WTC11 (cell line): ENCODE results near the gene SLC35F1. TPM values are rescaled to one million over a fixed set of nuclear protein-coding genes. Genes with fewer than 3 reads are reported as not detected.

Experiments used
- ATAC-seq: fragments of 200-7000 bp; cut with Tn5 transposase; 2 replicates; pipeline ENCODE4 v1.10.0; 2021; ENCODE audit warnings: mild to moderate bottlenecking, moderate library complexity
- CTCF ChIA-PET: fragments of 300-600 bp; sonication (Branson Sonifier 250); formaldehyde crosslinking; loops from one replicate; lab custom pipeline; 2021; ENCODE audit warnings: antibody characterized with exemption; lab: Charles Lee
- POLR2A ChIA-PET: fragments of 350-600 bp; sonication (Branson Sonifier 250); formaldehyde crosslinking; loops from one replicate; lab custom pipeline; 2021; ENCODE audit warnings: antibody characterized with exemption; lab: Charles Lee
- DNase-seq: peaks from one replicate; pipeline ENCODE4 v3.0.0; 2021; ENCODE audit warnings: low spot score
- H3K27ac Mint-ChIP-seq: 2 replicates; pipeline ENCODE4 v1.8.0; 2021; ENCODE audit warnings: mixed read lengths
- H3K27me3 Mint-ChIP-seq: 2 replicates; pipeline ENCODE4 v1.8.0; 2021; ENCODE audit warnings: low read depth, mild to moderate bottlenecking, moderate library complexity, mixed read lengths
- H3K36me3 Mint-ChIP-seq: 2 replicates; pipeline ENCODE4 v1.8.0; 2021; ENCODE audit warnings: mixed read lengths
- H3K4me1 Mint-ChIP-seq: 2 replicates; pipeline ENCODE4 v1.8.0; 2022; ENCODE audit warnings: mixed read lengths
- H3K4me3 Mint-ChIP-seq: 2 replicates; pipeline ENCODE4 v1.8.0; 2021; ENCODE audit warnings: mild to moderate bottlenecking, moderate library complexity, mixed read lengths
- H3K9me3 Mint-ChIP-seq: 2 replicates; pipeline ENCODE4 v1.8.0; 2021; ENCODE audit warnings: mixed read lengths
- FOXK1 ChIP-seq: sonication (generic); formaldehyde crosslinking; IDR thresholded peaks from 2 replicates; pipeline ENCODE4 v1.8.0; 2022; ENCODE audit warnings: mild to moderate bottlenecking, moderate library complexity, missing genetic modification reagents
- GABPB1 ChIP-seq: sonication (generic); formaldehyde crosslinking; IDR thresholded peaks from 2 replicates; pipeline ENCODE4 v1.8.1; 2023; ENCODE audit warnings: mild to moderate bottlenecking, missing genetic modification reagents
- PRRX2 ChIP-seq: fragments of 250-450 bp; sonication (Bioruptor Pico); IDR thresholded peaks from 2 replicates; pipeline ENCODE4 v1.8.0; 2021; ENCODE audit warnings: mild to moderate bottlenecking
- STAT6 ChIP-seq: sonication (generic); formaldehyde crosslinking; conservative IDR thresholded peaks from 2 replicates; pipeline ENCODE4 v1.8.1; 2023; ENCODE audit warnings: mild to moderate bottlenecking, low read depth, missing genetic modification reagents, moderate library complexity
- TEAD1 ChIP-seq: sonication (generic); formaldehyde crosslinking; IDR thresholded peaks from 2 replicates; pipeline ENCODE4 v1.8.0; 2022; ENCODE audit warnings: mild to moderate bottlenecking, missing genetic modification reagents
- ZBTB21 ChIP-seq: sonication (generic); formaldehyde crosslinking; IDR thresholded peaks from 2 replicates; pipeline ENCODE4 v1.8.1; 2023; ENCODE audit warnings: mild to moderate bottlenecking, missing genetic modification reagents, borderline replicate concordance
- ZNF219 ChIP-seq: sonication (generic); formaldehyde crosslinking; IDR thresholded peaks from 2 replicates; pipeline ENCODE4 v1.8.0; 2023; ENCODE audit warnings: missing genetic modification reagents, mild to moderate bottlenecking, borderline replicate concordance
- total RNA-seq: library from RNA; stranded (reverse); gene quantifications from 3 replicates; pipeline ENCODE4 v1.2.3, GENCODE V29; 2021
- TF ChIP-seq, protein P1 (sequence below): sonication (generic); formaldehyde crosslinking; IDR thresholded peaks from 2 replicates; pipeline ENCODE4 v1.8.1; 2023; ENCODE audit warnings: mild to moderate bottlenecking, missing genetic modification reagents
- TF ChIP-seq, protein P2 (sequence below): sonication (generic); formaldehyde crosslinking; IDR thresholded peaks from 2 replicates; pipeline ENCODE4 v1.8.1; 2022; ENCODE audit warnings: low read depth, mild to moderate bottlenecking, moderate library complexity, missing genetic modification reagents, borderline replicate concordance
- TF ChIP-seq, protein P3 (sequence below): sonication (generic); formaldehyde crosslinking; IDR thresholded peaks from 2 replicates; pipeline ENCODE4 v1.8.0; 2022; ENCODE audit warnings: mild to moderate bottlenecking, missing genetic modification reagents
- TF ChIP-seq, protein P4 (sequence below): fragments of 250-450 bp; sonication (Bioruptor Pico); IDR thresholded peaks from 2 replicates; pipeline ENCODE4 v1.9.0; 2021; ENCODE audit warnings: mild to moderate bottlenecking
- TF ChIP-seq, protein P5 (sequence below): sonication (generic); formaldehyde crosslinking; IDR thresholded peaks from 2 replicates; pipeline ENCODE4 v1.8.0; 2022; ENCODE audit warnings: mild to moderate bottlenecking, missing genetic modification reagents
- TF ChIP-seq, protein P6 (sequence below): sonication (generic); formaldehyde crosslinking; IDR thresholded peaks from 2 replicates; pipeline ENCODE4 v1.8.0; 2022; ENCODE audit warnings: missing genetic modification reagents

SLC35F1 gene
- total RNA-seq, 1 experiment from 2014 or later: 11.0 TPM

GRCh38 chr6:117870486-117871242 lies 36.4 kb upstream of the SLC35F1 start:
- Mint-ChIP-seq H3K4me3 (no peak overlapping the region), H3K4me1 (no peaks in the 10 kb centered on the region), H3K9me3 (peaks cover 31% of the 10 kb centered on the region), H3K36me3 (peaks cover 19% of the 10 kb centered on the region), H3K27me3 (no peaks in the 10 kb centered on the region; the same call in 1 of the 2 replicates), H3K27ac (no peak overlapping the region)
- ChIA-PET POLR2A (no interaction called here), CTCF (no interaction called here)
- TF ChIP-seq TEAD1 (CRISPR knock-in tag) (no peak), STAT6 (CRISPR knock-in tag) (no peak), PRRX2 (no peak)
- TF ChIP-seq, protein P1, sequence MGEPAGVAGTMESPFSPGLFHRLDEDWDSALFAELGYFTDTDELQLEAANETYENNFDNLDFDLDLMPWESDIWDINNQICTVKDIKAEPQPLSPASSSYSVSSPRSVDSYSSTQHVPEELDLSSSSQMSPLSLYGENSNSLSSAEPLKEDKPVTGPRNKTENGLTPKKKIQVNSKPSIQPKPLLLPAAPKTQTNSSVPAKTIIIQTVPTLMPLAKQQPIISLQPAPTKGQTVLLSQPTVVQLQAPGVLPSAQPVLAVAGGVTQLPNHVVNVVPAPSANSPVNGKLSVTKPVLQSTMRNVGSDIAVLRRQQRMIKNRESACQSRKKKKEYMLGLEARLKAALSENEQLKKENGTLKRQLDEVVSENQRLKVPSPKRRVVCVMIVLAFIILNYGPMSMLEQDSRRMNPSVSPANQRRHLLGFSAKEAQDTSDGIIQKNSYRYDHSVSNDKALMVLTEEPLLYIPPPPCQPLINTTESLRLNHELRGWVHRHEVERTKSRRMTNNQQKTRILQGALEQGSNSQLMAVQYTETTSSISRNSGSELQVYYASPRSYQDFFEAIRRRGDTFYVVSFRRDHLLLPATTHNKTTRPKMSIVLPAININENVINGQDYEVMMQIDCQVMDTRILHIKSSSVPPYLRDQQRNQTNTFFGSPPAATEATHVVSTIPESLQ (CRISPR knock-in tag): no peak
- TF ChIP-seq, protein P2, sequence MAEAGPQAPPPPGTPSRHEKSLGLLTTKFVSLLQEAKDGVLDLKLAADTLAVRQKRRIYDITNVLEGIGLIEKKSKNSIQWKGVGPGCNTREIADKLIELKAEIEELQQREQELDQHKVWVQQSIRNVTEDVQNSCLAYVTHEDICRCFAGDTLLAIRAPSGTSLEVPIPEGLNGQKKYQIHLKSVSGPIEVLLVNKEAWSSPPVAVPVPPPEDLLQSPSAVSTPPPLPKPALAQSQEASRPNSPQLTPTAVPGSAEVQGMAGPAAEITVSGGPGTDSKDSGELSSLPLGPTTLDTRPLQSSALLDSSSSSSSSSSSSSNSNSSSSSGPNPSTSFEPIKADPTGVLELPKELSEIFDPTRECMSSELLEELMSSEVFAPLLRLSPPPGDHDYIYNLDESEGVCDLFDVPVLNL (CRISPR knock-in tag): no peak
- ATAC-seq (no peak), DNase-seq (no peak)

DNA sequence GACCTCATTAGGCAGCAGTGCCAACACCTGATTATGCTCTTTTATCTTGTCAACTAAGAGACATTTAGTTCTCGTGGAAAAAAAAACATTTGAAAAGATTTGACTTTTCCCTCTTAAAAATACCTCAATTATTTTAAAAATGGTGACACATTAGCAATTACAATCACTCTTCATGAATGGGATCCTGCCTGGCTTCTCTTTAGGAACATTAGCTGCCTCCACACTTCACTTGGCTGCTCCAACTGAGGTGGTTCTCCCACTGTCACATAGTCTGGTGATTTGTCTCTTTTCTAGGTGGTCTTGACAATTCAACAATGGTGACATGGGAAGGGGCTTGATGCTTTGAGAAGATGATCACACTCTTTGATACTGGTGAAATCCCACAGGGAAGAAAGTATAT lies 26.2 kb upstream of the SLC35F1 start:
- Mint-ChIP-seq H3K27me3 (no peaks in the 10 kb centered on the region), H3K36me3 (no peaks in the 10 kb centered on the region), H3K4me3 (no peak overlapping the region), H3K4me1 (peaks cover 24% of the 10 kb centered on the region), H3K27ac (no peak overlapping the region), H3K9me3 (no peaks in the 10 kb centered on the region)
- TF ChIP-seq FOXK1 (CRISPR knock-in tag): no peak
- TF ChIP-seq ZBTB21 (CRISPR knock-in tag): no peak
- no peak for TF ChIP-seq STAT6 (CRISPR knock-in tag)
- TF ChIP-seq, protein P3, sequence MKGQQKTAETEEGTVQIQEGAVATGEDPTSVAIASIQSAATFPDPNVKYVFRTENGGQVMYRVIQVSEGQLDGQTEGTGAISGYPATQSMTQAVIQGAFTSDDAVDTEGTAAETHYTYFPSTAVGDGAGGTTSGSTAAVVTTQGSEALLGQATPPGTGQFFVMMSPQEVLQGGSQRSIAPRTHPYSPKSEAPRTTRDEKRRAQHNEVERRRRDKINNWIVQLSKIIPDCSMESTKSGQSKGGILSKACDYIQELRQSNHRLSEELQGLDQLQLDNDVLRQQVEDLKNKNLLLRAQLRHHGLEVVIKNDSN (CRISPR knock-in tag): no peak
- POLR2A ChIA-PET: no interaction called here
- CTCF ChIA-PET: no interaction called here
- DNase-seq: no peak
- no peak for ATAC-seq

DNA sequence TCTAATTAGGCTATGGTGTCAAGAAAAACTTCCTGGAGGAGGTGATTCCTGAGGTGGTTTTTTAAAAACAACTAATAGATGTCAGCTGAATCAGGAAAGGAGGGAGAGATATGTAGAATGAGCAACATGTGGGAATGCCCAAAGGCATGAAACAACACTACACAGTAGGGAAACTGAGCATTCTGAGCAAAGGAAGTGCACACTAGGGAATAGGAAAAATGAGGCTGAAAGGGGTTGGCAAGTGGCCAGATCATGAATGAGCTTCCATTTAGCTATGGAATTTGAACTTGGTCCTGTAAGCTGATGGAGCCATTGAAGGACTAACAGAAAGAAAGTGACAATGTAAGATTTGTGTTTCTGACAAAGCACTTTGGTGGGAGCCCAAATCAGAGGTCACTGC lies 16.9 kb upstream of the SLC35F1 start:
- POLR2A ChIA-PET: interaction anchor here (0.7 kb wide), 1 partner anchor 49 kb away, joined by 4 read pairs; no protein-coding TSS in a partner anchor
- Mint-ChIP-seq H3K36me3 (no peaks in the 10 kb centered on the region), H3K27me3 (no peaks in the 10 kb centered on the region), H3K4me1 (peaks cover 9% of the 10 kb centered on the region), H3K9me3 (no peaks in the 10 kb centered on the region), H3K27ac (no peak overlapping the region), H3K4me3 (no peak overlapping the region)
- DNase-seq (no peak), ATAC-seq (no peak)
- CTCF ChIA-PET: interaction anchor here (1.0 kb wide), 1 partner anchor 10 kb away, joined by 3 read pairs; no protein-coding TSS in a partner anchor
- TF ChIP-seq, protein P4, sequence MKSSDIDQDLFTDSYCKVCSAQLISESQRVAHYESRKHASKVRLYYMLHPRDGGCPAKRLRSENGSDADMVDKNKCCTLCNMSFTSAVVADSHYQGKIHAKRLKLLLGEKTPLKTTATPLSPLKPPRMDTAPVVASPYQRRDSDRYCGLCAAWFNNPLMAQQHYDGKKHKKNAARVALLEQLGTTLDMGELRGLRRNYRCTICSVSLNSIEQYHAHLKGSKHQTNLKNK (CRISPR knock-in tag): no peak
- TF ChIP-seq, protein P5, sequence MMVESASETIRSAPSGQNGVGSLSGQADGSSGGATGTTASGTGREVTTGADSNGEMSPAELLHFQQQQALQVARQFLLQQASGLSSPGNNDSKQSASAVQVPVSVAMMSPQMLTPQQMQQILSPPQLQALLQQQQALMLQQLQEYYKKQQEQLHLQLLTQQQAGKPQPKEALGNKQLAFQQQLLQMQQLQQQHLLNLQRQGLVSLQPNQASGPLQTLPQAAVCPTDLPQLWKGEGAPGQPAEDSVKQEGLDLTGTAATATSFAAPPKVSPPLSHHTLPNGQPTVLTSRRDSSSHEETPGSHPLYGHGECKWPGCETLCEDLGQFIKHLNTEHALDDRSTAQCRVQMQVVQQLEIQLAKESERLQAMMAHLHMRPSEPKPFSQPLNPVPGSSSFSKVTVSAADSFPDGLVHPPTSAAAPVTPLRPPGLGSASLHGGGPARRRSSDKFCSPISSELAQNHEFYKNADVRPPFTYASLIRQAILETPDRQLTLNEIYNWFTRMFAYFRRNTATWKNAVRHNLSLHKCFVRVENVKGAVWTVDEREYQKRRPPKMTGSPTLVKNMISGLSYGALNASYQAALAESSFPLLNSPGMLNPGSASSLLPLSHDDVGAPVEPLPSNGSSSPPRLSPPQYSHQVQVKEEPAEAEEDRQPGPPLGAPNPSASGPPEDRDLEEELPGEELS: no peak
- no peak for TF ChIP-seq ZNF219 (CRISPR knock-in tag)
- no peak for TF ChIP-seq GABPB1 (CRISPR knock-in tag)
- TF ChIP-seq, protein P6, sequence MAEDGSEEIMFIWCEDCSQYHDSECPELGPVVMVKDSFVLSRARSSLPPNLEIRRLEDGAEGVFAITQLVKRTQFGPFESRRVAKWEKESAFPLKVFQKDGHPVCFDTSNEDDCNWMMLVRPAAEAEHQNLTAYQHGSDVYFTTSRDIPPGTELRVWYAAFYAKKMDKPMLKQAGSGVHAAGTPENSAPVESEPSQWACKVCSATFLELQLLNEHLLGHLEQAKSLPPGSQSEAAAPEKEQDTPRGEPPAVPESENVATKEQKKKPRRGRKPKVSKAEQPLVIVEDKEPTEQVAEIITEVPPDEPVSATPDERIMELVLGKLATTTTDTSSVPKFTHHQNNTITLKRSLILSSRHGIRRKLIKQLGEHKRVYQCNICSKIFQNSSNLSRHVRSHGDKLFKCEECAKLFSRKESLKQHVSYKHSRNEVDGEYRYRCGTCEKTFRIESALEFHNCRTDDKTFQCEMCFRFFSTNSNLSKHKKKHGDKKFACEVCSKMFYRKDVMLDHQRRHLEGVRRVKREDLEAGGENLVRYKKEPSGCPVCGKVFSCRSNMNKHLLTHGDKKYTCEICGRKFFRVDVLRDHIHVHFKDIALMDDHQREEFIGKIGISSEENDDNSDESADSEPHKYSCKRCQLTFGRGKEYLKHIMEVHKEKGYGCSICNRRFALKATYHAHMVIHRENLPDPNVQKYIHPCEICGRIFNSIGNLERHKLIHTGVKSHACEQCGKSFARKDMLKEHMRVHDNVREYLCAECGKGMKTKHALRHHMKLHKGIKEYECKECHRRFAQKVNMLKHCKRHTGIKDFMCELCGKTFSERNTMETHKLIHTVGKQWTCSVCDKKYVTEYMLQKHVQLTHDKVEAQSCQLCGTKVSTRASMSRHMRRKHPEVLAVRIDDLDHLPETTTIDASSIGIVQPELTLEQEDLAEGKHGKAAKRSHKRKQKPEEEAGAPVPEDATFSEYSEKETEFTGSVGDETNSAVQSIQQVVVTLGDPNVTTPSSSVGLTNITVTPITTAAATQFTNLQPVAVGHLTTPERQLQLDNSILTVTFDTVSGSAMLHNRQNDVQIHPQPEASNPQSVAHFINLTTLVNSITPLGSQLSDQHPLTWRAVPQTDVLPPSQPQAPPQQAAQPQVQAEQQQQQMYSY: no peak
